Measurements from ENCODE around the gene REEP3. TPM values are rescaled to one million over a fixed set of nuclear protein-coding genes. Genes with fewer than 3 reads are reported as not detected.
A peak's percentile ranks its signal among the peaks of the same experiment; 100 is the strongest.

The REEP3 gene
- total RNA-seq, 1 experiment from 2014 or later = 51.8 TPM

DNA sequence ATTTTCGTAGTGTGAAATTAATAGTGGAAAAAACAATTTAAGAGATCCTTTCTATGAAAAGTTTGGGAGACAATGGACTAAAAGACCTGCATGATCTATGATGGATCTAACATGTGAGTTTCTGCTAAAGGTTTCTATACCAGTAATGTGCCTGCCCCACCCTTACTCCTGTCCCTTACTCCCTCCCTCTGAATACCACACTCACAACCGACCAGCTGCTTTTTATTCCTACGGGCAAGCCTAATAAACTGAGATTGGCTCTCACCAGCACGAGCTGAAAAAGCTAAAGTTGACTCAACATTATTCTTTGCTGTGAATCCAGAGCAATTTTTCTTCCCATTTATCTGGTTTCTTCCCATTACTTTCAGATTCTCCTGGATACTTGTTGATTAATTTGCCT is 17.8 kb upstream of the REEP3 start:
- Mint-ChIP-seq H3K9me3 (ENCODE audit: unreplicated experiment) (no peaks in the 10 kb centered on the region), H3K4me3 (ENCODE audit: unreplicated experiment) (peak overlapping the region; percentile 4), H3K4me1 (ENCODE audit: insufficient read depth, unreplicated experiment) (peaks cover 20% of the 10 kb centered on the region), H3K27ac (ENCODE audit: low read depth, unreplicated experiment) (peak overlapping the region; percentile 60), H3K27me3 (ENCODE audit: insufficient read depth, unreplicated experiment) (no peaks in the 10 kb centered on the region), H3K36me3 (ENCODE audit: insufficient read depth, unreplicated experiment) (peaks cover 13% of the 10 kb centered on the region)
- ChIA-PET POLR2A (interaction anchor here (1.3 to 6.0 kb wide), 10 partner anchors 9 to 126 kb away, joined by 3 to 83 read pairs (median 12); partner anchors contain the start of genes JMJD1C and REEP3), CTCF (interaction anchor here (0.6 to 2.6 kb wide), 8 partner anchors 10 to 362 kb away, joined by 3 to 10 read pairs (median 4); no protein-coding TSS in a partner anchor)
- TF ChIP-seq, protein P1, sequence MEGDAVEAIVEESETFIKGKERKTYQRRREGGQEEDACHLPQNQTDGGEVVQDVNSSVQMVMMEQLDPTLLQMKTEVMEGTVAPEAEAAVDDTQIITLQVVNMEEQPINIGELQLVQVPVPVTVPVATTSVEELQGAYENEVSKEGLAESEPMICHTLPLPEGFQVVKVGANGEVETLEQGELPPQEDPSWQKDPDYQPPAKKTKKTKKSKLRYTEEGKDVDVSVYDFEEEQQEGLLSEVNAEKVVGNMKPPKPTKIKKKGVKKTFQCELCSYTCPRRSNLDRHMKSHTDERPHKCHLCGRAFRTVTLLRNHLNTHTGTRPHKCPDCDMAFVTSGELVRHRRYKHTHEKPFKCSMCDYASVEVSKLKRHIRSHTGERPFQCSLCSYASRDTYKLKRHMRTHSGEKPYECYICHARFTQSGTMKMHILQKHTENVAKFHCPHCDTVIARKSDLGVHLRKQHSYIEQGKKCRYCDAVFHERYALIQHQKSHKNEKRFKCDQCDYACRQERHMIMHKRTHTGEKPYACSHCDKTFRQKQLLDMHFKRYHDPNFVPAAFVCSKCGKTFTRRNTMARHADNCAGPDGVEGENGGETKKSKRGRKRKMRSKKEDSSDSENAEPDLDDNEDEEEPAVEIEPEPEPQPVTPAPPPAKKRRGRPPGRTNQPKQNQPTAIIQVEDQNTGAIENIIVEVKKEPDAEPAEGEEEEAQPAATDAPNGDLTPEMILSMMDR (IDR thresholded peaks at IDR 0.05; ENCODE audit: unreplicated experiment) = no peak
- no TSS peak for BruUV-seq (replicated peaks)
- intact Hi-C loops (cut with micrococcal nuclease) = no loop called here
- no peak for DNase-seq (ENCODE audit: unreplicated experiment)

- H3K27ac Mint-ChIP-seq (ENCODE audit: low read depth, unreplicated experiment) = peak overlapping the region; percentile 60
- peak overlapping the region; percentile 4 for H3K4me3 Mint-ChIP-seq (ENCODE audit: unreplicated experiment)
- ChIA-PET CTCF (interaction anchor here (0.6 to 2.6 kb wide), 11 partner anchors 11 to 310 kb away, joined by 3 to 10 read pairs (median 3); no protein-coding TSS in a partner anchor), POLR2A (interaction anchor here (0.6 to 6.0 kb wide), 15 partner anchors 9 to 237 kb away, joined by 3 to 83 read pairs (median 6); partner anchors contain the start of genes JMJD1C and REEP3)
- intact Hi-C loops (cut with micrococcal nuclease) = no loop called here
- peak; percentile 67 for DNase-seq (ENCODE audit: unreplicated experiment)
- H3K9me3 Mint-ChIP-seq (ENCODE audit: unreplicated experiment) = no peaks in the 10 kb centered on the region
- H3K27me3 Mint-ChIP-seq (ENCODE audit: insufficient read depth, unreplicated experiment) = no peaks in the 10 kb centered on the region
- H3K4me1 Mint-ChIP-seq (ENCODE audit: insufficient read depth, unreplicated experiment) = peaks cover 20% of the 10 kb centered on the region
- TF ChIP-seq, protein P1 (IDR thresholded peaks at IDR 0.05; ENCODE audit: unreplicated experiment) = no peak
- BruUV-seq (replicated peaks) = no TSS peak
- peaks cover 9% of the 10 kb centered on the region for H3K36me3 Mint-ChIP-seq (ENCODE audit: insufficient read depth, unreplicated experiment)
Measured at GRCh38 chr10:63504145-63504881, 16.9 kb upstream of the REEP3 start.

GRCh38 chr10:63505562-63505961 is 15.6 kb upstream of the REEP3 start:
- intact Hi-C loops (cut with micrococcal nuclease) = no loop called here
- H3K4me1 Mint-ChIP-seq (ENCODE audit: insufficient read depth, unreplicated experiment) = peaks cover 20% of the 10 kb centered on the region
- no TSS peak for BruUV-seq (replicated peaks)
- no peak overlapping the region for H3K4me3 Mint-ChIP-seq (ENCODE audit: unreplicated experiment)
- no peaks in the 10 kb centered on the region for H3K9me3 Mint-ChIP-seq (ENCODE audit: unreplicated experiment)
- ChIA-PET POLR2A (interaction anchor here (0.7 to 6.0 kb wide), 11 partner anchors 7 to 202 kb away, joined by 3 to 83 read pairs (median 4); partner anchors contain the start of genes JMJD1C and REEP3), CTCF (interaction anchor here (0.6 to 2.6 kb wide), 7 partner anchors 10 to 236 kb away, joined by 3 to 10 read pairs (median 3); no protein-coding TSS in a partner anchor)
- TF ChIP-seq, protein P1 (IDR thresholded peaks at IDR 0.05; ENCODE audit: unreplicated experiment) = no peak
- peak overlapping the region; percentile 40 for H3K27ac Mint-ChIP-seq (ENCODE audit: low read depth, unreplicated experiment)
- H3K36me3 Mint-ChIP-seq (ENCODE audit: insufficient read depth, unreplicated experiment) = peaks cover 5% of the 10 kb centered on the region
- no peaks in the 10 kb centered on the region for H3K27me3 Mint-ChIP-seq (ENCODE audit: insufficient read depth, unreplicated experiment)
- no peak for DNase-seq (ENCODE audit: unreplicated experiment)

GRCh38 chr10:63506554-63506953 is 14.6 kb upstream of the REEP3 start:
- Mint-ChIP-seq H3K4me3 (ENCODE audit: unreplicated experiment) (no peak overlapping the region), H3K27me3 (ENCODE audit: insufficient read depth, unreplicated experiment) (no peaks in the 10 kb centered on the region), H3K36me3 (ENCODE audit: insufficient read depth, unreplicated experiment) (peaks cover 3% of the 10 kb centered on the region), H3K9me3 (ENCODE audit: unreplicated experiment) (peaks cover under 1% of the 10 kb centered on the region), H3K27ac (ENCODE audit: low read depth, unreplicated experiment) (no peak overlapping the region), H3K4me1 (ENCODE audit: insufficient read depth, unreplicated experiment) (peaks cover 20% of the 10 kb centered on the region)
- POLR2A ChIA-PET = interaction anchor here (0.7 to 6.0 kb wide), 7 partner anchors 9 to 413 kb away, joined by 3 to 83 read pairs (median 4); partner anchors contain the start of genes JMJD1C and REEP3
- intact Hi-C loops (cut with micrococcal nuclease) = no loop called here
- BruUV-seq (replicated peaks) = no TSS peak
- CTCF ChIA-PET = interaction anchor here (0.7 to 1.5 kb wide), 3 partner anchors 9 to 297 kb away, joined by 3 to 5 read pairs (median 3); no protein-coding TSS in a partner anchor
- TF ChIP-seq, protein P1 (IDR thresholded peaks at IDR 0.05; ENCODE audit: unreplicated experiment) = no peak
- DNase-seq (ENCODE audit: unreplicated experiment) = no peak
